GM18858 (cell line): ENCODE measurements around the gene GDNF.
"Not testable (repeated sequence)": the region's sequence is repeated elsewhere in the genome, so short reads cannot be mapped to it uniquely, and the experiment has no call there.

Experiments used
- ATAC-seq: cut with Tn5 transposase; IDR thresholded peaks from one replicate; pipeline ENCODE4 v1.9.1; 2021; ENCODE audit not compliant: unreplicated experiment

The GDNF gene, protein sequence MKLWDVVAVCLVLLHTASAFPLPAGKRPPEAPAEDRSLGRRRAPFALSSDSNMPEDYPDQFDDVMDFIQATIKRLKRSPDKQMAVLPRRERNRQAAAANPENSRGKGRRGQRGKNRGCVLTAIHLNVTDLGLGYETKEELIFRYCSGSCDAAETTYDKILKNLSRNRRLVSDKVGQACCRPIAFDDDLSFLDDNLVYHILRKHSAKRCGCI

GRCh38 chr5:37839407-37840052 lies at the start of gene GDNF:
GDNF (minus strand) TSS chr5:37840041; CDS start chr5:37834796, 5,245 bp downstream.
- ATAC-seq, result no peak

DNA sequence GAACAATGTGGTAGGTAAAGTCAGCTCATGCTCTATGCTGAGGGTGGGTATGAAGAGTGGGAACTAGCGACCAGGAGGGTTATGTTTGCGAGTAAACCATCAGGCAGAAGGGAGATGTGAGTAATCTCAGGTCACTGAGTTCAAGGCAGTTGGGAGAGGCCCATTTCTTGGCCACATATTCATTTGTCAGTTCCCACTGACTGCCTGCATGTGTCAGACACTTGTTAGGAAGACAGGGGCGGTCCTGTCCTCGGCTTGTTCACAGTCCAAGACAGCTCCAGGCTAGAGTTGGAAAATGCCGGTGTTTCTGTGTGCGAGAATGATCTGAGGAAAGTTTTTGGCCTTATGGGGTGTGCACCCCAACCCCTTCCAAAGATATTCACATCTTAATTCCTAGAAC lies 48.6 kb upstream of the GDNF start:
- ATAC-seq, result no peak

- no peak for ATAC-seq
Observed at GRCh38 chr5:37886242-37886905, 46.5 kb upstream of the GDNF start.

DNA sequence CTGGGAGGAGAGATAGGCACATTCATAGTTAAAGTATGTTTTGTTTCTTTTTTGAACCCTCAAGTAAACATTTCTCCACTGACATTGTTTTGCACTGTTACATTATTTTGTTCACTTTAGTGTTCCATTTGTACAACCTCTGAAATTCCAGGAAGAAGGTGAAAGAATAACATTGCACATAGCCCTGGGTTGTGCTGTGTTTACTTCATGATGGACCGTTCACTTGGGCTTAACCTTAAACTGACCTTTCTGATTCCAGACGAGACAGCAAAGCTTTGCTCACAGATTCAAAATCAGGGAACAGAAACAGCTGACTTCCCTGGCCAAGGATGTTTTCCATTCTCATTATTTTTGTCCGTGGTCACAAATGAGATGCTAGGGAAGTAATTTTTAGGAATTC lies 42.8 kb upstream of the GDNF start:
- no peak for ATAC-seq

GRCh38 chr5:37881359-37881758 lies 41.5 kb upstream of the GDNF start:
- peak; percentile 97 for ATAC-seq

GRCh38 chr5:37876943-37877342 lies 37.1 kb upstream of the GDNF start:
- no peak for ATAC-seq

- no peak for ATAC-seq
Observed at GRCh38 chr5:37876245-37876644, 36.4 kb upstream of the GDNF start.

GRCh38 chr5:37875051-37875787 lies 35.4 kb upstream of the GDNF start:
- peak; percentile 57 for ATAC-seq

GRCh38 chr5:37873988-37874387 lies 34.1 kb upstream of the GDNF start:
- no peak for ATAC-seq

DNA sequence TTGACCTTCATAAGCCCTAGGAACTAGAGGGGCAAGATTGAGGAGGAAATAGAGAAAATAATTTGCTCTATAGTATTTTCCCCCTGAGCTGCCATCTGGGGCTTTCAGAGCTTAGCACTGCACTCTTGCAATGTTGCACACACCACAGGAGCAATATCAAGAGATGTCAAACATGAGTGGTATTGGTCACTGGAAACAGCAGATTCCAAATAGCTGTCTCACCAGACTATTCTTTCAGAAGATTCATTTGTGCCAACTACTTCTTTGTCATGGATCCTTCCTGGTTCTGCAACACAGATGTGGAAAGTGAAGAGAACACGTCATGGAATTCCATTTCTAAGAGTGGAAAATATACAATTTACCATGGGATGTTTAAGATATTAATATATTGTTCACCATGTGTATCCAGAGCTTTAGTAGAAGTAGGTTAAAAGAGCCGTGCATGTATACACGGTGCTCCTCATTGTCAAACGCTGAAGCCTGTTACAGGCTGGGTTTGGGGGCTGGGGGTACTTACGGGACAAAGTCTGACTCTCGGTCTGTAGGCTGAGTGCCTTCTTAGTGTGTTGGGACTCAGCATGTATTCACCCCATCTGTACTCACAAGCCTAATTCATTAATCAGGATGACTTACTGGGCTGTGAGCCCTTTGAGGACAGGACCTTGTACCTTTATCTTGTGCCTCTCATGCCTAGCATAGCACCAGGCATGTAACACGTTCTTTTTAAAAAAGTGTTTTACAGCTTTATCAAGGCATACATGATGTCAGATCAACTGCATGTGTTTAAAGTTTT lies 31.4 kb upstream of the GDNF start:
- ATAC-seq, result no peak

- no peak for ATAC-seq
Observed at GRCh38 chr5:37869216-37869615, 29.4 kb upstream of the GDNF start.

DNA sequence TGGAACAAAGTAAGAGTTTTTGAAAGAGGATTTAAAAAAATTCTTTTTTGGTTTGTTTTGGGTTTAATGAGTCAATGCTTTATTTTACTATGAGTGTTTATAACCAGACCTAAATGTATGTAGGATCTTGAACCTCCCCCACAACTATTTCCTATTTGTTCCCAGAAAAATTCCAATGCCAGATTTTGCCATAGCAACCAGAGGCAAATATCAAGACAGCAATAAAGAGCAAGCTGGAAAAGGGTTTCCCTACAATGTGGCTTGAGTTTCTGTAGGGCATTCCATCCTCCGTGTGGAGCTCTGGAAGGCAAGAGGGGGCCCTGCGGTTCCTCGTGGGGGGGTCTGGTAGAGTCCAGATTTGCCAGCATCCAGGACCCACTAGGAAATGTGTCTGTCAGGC lies 27.8 kb upstream of the GDNF start:
- ATAC-seq, result no peak

- ATAC-seq, result not testable (repeated sequence)
Observed at GRCh38 chr5:37862907-37863306, 23.1 kb upstream of the GDNF start.

DNA sequence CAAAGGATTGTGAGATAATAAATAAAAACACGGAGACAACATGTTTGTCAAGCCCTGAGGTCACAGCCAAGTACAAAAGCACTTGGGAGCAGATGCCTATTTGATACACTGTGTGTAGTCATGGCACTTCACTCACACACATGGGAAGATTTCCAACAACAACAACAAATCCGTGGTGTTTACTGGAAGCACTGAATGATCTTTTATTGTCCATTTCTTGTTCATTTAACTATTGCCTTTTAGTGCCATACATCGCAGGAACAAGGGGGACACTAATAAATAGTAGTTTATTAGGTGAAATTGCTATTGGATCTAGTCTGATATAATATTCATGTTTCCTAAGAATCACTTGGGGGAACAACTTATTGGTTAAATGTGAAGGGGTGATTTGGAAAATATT lies 20.4 kb upstream of the GDNF start:
- no peak for ATAC-seq

DNA sequence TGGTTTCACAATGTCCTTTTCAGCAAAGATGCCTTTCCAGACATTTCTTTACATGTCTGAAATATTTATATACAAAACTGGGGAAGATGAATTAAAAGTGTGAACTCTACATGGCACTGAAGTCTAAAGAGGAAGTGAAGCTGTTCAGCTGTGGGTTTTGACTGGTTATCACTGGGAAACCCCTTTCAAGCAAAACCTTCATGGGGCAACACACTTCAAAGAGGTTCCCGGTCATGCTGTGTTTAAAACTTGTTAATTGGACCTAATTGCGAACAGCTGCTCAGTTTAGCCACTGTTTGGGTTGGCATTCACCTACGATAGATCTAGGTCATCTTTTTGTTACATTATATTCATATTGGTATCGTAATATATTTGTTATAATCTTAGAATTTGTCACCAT lies 20.0 kb upstream of the GDNF start:
- ATAC-seq, result peak; percentile 99

DNA sequence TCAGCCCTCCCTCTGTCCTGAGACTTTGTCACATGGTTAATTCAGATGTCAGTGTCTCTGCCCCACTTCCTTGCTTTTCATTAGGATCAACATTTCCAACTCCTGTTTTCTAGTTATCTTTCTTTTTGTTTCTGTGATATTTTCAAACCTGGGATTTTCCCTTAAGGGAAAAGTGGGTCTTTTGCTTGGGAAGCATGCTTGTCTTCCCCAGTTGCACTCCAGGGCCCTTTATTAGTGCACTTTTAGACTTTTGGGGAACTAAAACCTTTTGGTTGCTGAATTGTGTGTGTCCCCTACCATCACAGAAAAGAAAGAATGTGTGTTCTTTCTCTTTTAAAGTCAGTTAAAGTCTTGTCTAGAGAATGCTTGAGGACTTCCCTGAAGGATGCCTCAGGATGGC lies 18.4 kb upstream of the GDNF start:
- no peak for ATAC-seq

DNA sequence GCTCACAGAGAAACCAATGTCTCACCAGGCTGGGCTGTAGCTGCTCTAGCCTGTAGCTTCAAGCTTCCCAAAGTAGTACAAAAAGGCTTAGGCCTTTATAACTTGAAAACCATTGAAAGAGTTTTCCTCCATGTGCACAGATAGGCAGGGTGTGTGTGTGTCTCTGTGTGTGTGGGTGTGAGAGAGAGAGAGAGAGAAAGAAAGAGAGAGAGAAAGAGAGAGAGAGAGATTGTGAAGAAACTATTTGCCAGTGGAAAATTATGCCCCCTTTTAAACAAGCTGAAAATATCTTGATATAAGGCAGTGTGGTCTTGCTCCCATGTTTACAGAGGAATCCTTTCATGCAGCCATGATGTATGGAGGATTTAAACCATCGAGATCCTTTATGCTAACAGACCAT lies 17.9 kb upstream of the GDNF start:
- ATAC-seq, result no peak

GRCh38 chr5:37855438-37855837 lies 15.6 kb upstream of the GDNF start:
- no peak for ATAC-seq

- no peak for ATAC-seq
Observed at GRCh38 chr5:37851305-37851704, 11.5 kb upstream of the GDNF start.

DNA sequence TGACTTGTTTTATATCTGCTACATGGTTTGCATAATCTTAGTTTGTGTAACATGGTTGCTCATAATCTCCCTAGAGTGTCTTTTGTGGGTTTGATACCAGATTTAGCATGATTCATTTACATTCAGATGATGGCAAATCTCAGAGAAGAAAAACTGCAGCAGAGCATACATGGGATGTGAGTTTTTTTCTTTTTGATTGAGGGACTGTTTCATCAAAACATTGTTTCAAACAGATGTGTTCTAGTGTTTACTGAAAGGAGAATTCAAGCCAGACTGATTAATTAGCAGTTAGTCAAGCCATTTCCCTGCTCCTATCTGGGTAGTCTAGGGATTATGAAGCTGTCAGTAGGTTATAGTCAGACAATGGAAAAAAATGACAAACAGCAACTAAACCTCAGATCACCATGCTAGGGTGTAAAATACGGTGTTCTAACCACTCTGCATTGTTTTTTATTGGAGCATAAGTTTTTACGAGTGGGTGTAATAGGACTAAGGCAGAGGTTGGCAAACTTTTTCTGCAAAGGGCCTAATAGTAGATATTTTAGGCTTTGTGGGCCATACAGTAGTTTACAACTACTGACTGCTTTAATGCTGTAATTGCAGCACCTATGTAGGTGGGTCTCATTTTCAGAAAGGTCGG lies 10.5 kb upstream of the GDNF start:
- no peak for ATAC-seq
